ENCODE data around the gene FAM136A.

FAM136A gene

GRCh38 chr2:70340761-70341476, 39.1 kb upstream of the FAM136A start:
- intact Hi-C loops (cut with DNase I; ENCODE audit: low total_unique reads), result loop anchor here (10.0 kb wide), 1 partner anchor 274 kb away; no protein-coding TSS in a partner anchor
- Histone ChIP-seq H3K36me3 (no peaks in the 10 kb centered on the region), H3K27ac (no peak overlapping the region), H3K4me1 (no peaks in the 10 kb centered on the region), H3K4me3 (no peak overlapping the region), H3K27me3 (peaks cover 0 to 25% of the 10 kb centered on the region in 2 donors), H3K9me3 (no peaks in the 10 kb centered on the region)
- no peak for DNase-seq
- TF ChIP-seq CTCF (IDR thresholded peaks at IDR 0.05), result peak in 1 of 2 experiments; percentile 57

GRCh38 chr2:70340075-70340474, 38.2 kb upstream of the FAM136A start:
- H3K36me3 ChIP-seq, result no peaks in the 10 kb centered on the region

DNA sequence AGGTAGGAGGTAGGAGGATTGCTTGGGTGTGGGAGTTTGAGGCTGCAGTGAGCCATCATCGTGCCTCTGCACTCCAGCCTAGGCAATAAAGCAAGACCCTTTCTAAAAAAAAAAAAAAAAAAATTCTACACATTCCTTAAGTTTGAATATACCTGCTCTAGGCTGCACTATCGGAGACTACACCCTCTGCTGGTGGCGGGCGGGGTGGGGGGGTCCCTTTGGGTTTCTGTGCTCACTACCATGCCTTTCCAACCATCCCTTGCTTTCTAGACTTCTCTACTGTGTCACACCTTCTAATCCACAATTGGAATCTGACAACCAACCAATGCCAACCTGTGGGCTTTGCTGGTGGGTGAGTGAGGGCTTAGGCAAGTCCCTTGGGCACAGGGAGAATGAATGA, 34.7 kb upstream of the FAM136A start:
- intact Hi-C loops (cut with DNase I; ENCODE audit: low total_unique reads), result no loop called here
- no peak for TF ChIP-seq CTCF (IDR thresholded peaks at IDR 0.05)
- Histone ChIP-seq H3K36me3 (no peaks in the 10 kb centered on the region), H3K4me1 (no peaks in the 10 kb centered on the region), H3K4me3 (no peak overlapping the region), H3K9me3 (no peaks in the 10 kb centered on the region), H3K27me3 (peaks cover 0 to 17% of the 10 kb centered on the region in 2 donors), H3K27ac (no peak overlapping the region)
- no peak for DNase-seq

More at GRCh38 chr2:70340075-70340474, 38.2 kb upstream of the FAM136A start:
- Histone ChIP-seq H3K4me3 (no peak overlapping the region), H3K9me3 (no peaks in the 10 kb centered on the region), H3K4me1 (no peaks in the 10 kb centered on the region), H3K27me3 (peaks cover 0 to 25% of the 10 kb centered on the region in 2 donors), H3K27ac (no peak overlapping the region)
- intact Hi-C loops (cut with DNase I; ENCODE audit: low total_unique reads), result loop anchor here (10.0 kb wide), 1 partner anchor 275 kb away; no protein-coding TSS in a partner anchor
- DNase-seq, result no peak
- no peak for TF ChIP-seq CTCF (IDR thresholded peaks at IDR 0.05)

DNA sequence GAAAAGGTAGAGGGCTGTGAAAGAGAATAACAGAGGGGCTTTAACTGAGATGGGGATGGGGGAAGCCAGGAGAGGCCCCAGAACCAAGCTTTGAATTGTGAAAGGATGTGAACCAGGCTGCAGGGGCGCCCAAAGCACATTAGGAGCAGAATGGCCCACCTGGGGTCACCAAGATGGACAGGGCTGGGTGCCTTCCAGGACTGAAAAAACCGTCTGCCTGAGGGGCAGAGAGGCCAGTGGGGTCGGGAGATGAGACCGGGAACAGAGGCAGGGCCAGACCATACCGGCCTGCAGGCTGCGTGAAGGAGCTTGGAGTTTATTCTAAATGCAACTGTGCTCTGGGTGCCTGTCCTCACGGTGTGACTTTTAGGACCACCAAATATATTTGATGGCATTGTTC, 29.1 kb upstream of the FAM136A start:
- no peak overlapping the region for H3K4me3 ChIP-seq
- no peaks in the 10 kb centered on the region for H3K9me3 ChIP-seq
- H3K27me3 ChIP-seq, result peaks cover 0 to 5% of the 10 kb centered on the region in 2 donors
- H3K27ac ChIP-seq, result no peak overlapping the region
- intact Hi-C loops (cut with DNase I; ENCODE audit: low total_unique reads), result no loop called here
- no peaks in the 10 kb centered on the region for H3K36me3 ChIP-seq
- DNase-seq, result no peak
- H3K4me1 ChIP-seq, result no peaks in the 10 kb centered on the region
- TF ChIP-seq CTCF (IDR thresholded peaks at IDR 0.05), result no peak

GRCh38 chr2:70330476-70330875, 28.6 kb upstream of the FAM136A start:
- H3K36me3 ChIP-seq, result no peaks in the 10 kb centered on the region
- H3K4me3 ChIP-seq, result no peak overlapping the region
- no peak overlapping the region for H3K27ac ChIP-seq
- H3K4me1 ChIP-seq, result no peaks in the 10 kb centered on the region
- intact Hi-C loops (cut with DNase I; ENCODE audit: low total_unique reads), result no loop called here
- no peaks in the 10 kb centered on the region for H3K27me3 ChIP-seq
- no peak for TF ChIP-seq CTCF (IDR thresholded peaks at IDR 0.05)
- H3K9me3 ChIP-seq, result no peaks in the 10 kb centered on the region
- no peak for DNase-seq
